CD4-positive, alpha-beta T cell treated with Interleukin-4 for 1 hour (primary cell): ENCODE measurements around the gene PHF5A.

Experiments used
- DNase-seq, 2 donors: peaks; one replicate each; pipeline ENCODE4 v3.0.0-alpha.2; 2020 to 2022

The PHF5A gene

GRCh38 chr22:41468381-41469217 lies at the start of gene PHF5A, which contains the start of gene ACO2:
PHF5A (minus strand) TSS chr22:41468692; CDS start chr22:41468653, 39 bp downstream.
ACO2 (plus strand) TSS chr22:41469117; CDS start chr22:41469147, 30 bp downstream.
- peak; percentile 96 to 98 for DNase-seq

GRCh38 chr22:41518048-41518347 lies 49.5 kb upstream of the PHF5A start:
- DNase-seq = no peak

GRCh38 chr22:41517172-41518047 lies 48.9 kb upstream of the PHF5A start:
- DNase-seq = peak; percentile 24 to 38

GRCh38 chr22:41516462-41516861 lies 48.0 kb upstream of the PHF5A start:
- DNase-seq = no peak

- no peak for DNase-seq
These were observed 44.9 kb upstream of the PHF5A start for GRCh38 chr22:41513391-41513790.

GRCh38 chr22:41512421-41513194 lies 44.1 kb upstream of the PHF5A start:
- DNase-seq = no peak

- DNase-seq = no peak
These were observed 43.1 kb upstream of the PHF5A start for GRCh38 chr22:41511521-41511968.

GRCh38 chr22:41508770-41509170 lies 40.3 kb upstream of the PHF5A start:
- no peak for DNase-seq

GRCh38 chr22:41507330-41508063 lies 39.0 kb upstream of the PHF5A start:
- DNase-seq = no peak

GRCh38 chr22:41505511-41506220 lies 37.2 kb upstream of the PHF5A start:
- no peak for DNase-seq

- DNase-seq = no peak
These were observed 36.3 kb upstream of the PHF5A start for GRCh38 chr22:41504816-41505215.

- DNase-seq = no peak
These were observed 35.9 kb upstream of the PHF5A start for GRCh38 chr22:41504397-41504796.

GRCh38 chr22:41501209-41501608 lies 32.7 kb upstream of the PHF5A start:
- DNase-seq = peak; percentile 31 to 38

GRCh38 chr22:41500303-41500702 lies 31.8 kb upstream of the PHF5A start:
- DNase-seq = no peak

GRCh38 chr22:41499624-41500280 lies 31.3 kb upstream of the PHF5A start:
- DNase-seq = no peak

- no peak for DNase-seq
These were observed 29.9 kb upstream of the PHF5A start for GRCh38 chr22:41498303-41498835.

GRCh38 chr22:41491374-41492100 lies 23.0 kb upstream of the PHF5A start:
- DNase-seq = no peak

- no peak for DNase-seq
These were observed 20.3 kb upstream of the PHF5A start for GRCh38 chr22:41488596-41489385.

- no peak for DNase-seq
These were observed 19.6 kb upstream of the PHF5A start for GRCh38 chr22:41488076-41488475.
